ENCODE data around the gene CRYAB. TPM values are rescaled to one million over a fixed set of nuclear protein-coding genes. Genes with fewer than 3 reads are reported as not detected.

Gene CRYAB
- total RNA-seq, 1 donor from 2014 or later, result 0.45 TPM

DNA sequence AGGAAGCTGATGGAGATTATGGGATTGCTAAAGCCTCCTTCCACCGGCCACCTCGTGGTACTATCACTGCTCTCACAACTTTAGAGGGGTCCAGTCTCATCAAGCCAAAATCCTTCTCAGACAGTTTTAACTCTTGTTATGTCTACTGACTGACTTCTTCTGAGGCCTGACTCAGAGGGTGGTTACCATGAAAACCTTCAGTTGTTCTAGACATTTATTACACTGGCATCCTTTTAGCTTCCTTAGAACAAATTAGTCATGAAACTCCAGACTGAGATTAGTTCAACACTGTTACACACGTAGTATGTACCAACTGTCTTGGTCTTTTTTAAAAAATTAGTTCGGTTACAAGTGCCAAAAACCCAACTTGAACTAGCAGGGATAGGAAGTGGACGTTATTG lies 33.1 kb upstream of the CRYAB start:
- H3K4me1 Mint-ChIP-seq, result peaks cover 5% of the 10 kb centered on the region
- Histone ChIP-seq H2AFZ (replicated peaks) (no peak overlapping the region), H3K27ac (no peak overlapping the region), H3K9ac (no peak overlapping the region), H3K4me3 (no peak overlapping the region), H3K36me3 (no peaks in the 10 kb centered on the region), H3K79me2 (ENCODE audit: low read depth) (no peaks in the 10 kb centered on the region), H3K4me1 (peaks cover 9% of the 10 kb centered on the region), H3K27me3 (no peaks in the 10 kb centered on the region), H4K20me1 (ENCODE audit: low read depth) (no peaks in the 10 kb centered on the region), H3F3A (ENCODE audit: low read depth) (peaks cover 11% of the 10 kb centered on the region), H3K4me2 (no peak overlapping the region), H3K9me3 (ENCODE audit: low read depth) (no peaks in the 10 kb centered on the region)
- H3K27ac Mint-ChIP-seq, result no peak overlapping the region
- peaks cover 12% of the 10 kb centered on the region for H3K36me3 Mint-ChIP-seq
- H3K4me3 Mint-ChIP-seq, result no peak overlapping the region
- TF ChIP-seq CTCF (IDR thresholded peaks at IDR 0.05), result no peak
- TF ChIP-seq EZH2phosphoT487 (IDR thresholded peaks at IDR 0.05), result no peak
- TF ChIP-seq EZH2 (IDR thresholded peaks at IDR 0.05), result no peak
- no peaks in the 10 kb centered on the region for H3K9me3 Mint-ChIP-seq
- no peak for DNase-seq (ENCODE audit: low spot score)
- peaks cover 4% of the 10 kb centered on the region for H3K27me3 Mint-ChIP-seq (ENCODE audit: insufficient read depth, low read depth)

DNA sequence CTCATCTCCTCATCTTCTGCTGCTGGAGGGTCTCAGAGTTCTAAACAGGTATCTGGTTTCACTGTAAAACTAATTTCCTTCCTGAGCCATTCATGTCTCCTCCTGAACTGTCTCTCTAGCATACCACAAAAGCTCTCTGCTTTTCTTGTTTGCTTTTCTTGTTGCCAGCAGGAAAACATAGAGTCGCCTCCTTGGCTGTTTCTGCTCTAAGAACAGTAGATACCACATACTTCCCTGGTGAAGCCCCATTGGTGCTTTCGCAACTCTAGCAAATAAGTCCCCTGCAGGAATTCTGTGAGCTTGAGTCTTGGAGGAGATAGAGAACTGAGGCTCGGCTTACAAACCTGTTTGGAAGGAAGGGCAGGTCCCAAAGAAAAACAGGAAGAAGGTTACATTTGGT lies 32.6 kb upstream of the CRYAB start:
- no peaks in the 10 kb centered on the region for H3K9me3 Mint-ChIP-seq
- Histone ChIP-seq H3K4me1 (peaks cover 12% of the 10 kb centered on the region), H3F3A (ENCODE audit: low read depth) (peaks cover 11% of the 10 kb centered on the region), H3K79me2 (ENCODE audit: low read depth) (no peaks in the 10 kb centered on the region), H2AFZ (replicated peaks) (no peak overlapping the region), H3K9me3 (ENCODE audit: low read depth) (no peaks in the 10 kb centered on the region), H3K27ac (peak overlapping the region; percentile 7), H3K9ac (no peak overlapping the region), H3K36me3 (no peaks in the 10 kb centered on the region), H4K20me1 (ENCODE audit: low read depth) (no peaks in the 10 kb centered on the region), H3K27me3 (no peaks in the 10 kb centered on the region), H3K4me2 (peak overlapping the region; percentile 30), H3K4me3 (no peak overlapping the region)
- H3K4me3 Mint-ChIP-seq, result no peak overlapping the region
- H3K36me3 Mint-ChIP-seq, result peaks cover 12% of the 10 kb centered on the region
- DNase-seq (ENCODE audit: low spot score), result no peak
- H3K27ac Mint-ChIP-seq, result no peak overlapping the region
- TF ChIP-seq EZH2phosphoT487 (IDR thresholded peaks at IDR 0.05) (no peak), CTCF (IDR thresholded peaks at IDR 0.05) (no peak), EZH2 (IDR thresholded peaks at IDR 0.05) (no peak)
- peaks cover 4% of the 10 kb centered on the region for H3K27me3 Mint-ChIP-seq (ENCODE audit: insufficient read depth, low read depth)
- H3K4me1 Mint-ChIP-seq, result peaks cover 8% of the 10 kb centered on the region

GRCh38 chr11:111942829-111943228 lies 31.3 kb upstream of the CRYAB start:
- H3K9me3 ChIP-seq (ENCODE audit: low read depth), result no peaks in the 10 kb centered on the region
- no peak overlapping the region for H3K4me2 ChIP-seq
- H3K27me3 ChIP-seq, result no peaks in the 10 kb centered on the region
- Mint-ChIP-seq H3K27ac (no peak overlapping the region), H3K9me3 (no peaks in the 10 kb centered on the region), H3K4me1 (peaks cover 21% of the 10 kb centered on the region), H3K36me3 (peaks cover 12% of the 10 kb centered on the region), H3K4me3 (no peak overlapping the region), H3K27me3 (ENCODE audit: insufficient read depth, low read depth) (peaks cover 2% of the 10 kb centered on the region)
- peaks cover 21% of the 10 kb centered on the region for H3F3A ChIP-seq (ENCODE audit: low read depth)
- no peak overlapping the region for H2AFZ ChIP-seq (replicated peaks)
- no peak overlapping the region for H3K9ac ChIP-seq
- H4K20me1 ChIP-seq (ENCODE audit: low read depth), result no peaks in the 10 kb centered on the region
- DNase-seq (ENCODE audit: low spot score), result no peak
- H3K36me3 ChIP-seq, result no peaks in the 10 kb centered on the region
- no peak overlapping the region for H3K4me3 ChIP-seq
- TF ChIP-seq CTCF (IDR thresholded peaks at IDR 0.05) (no peak), EZH2 (IDR thresholded peaks at IDR 0.05) (no peak), EZH2phosphoT487 (IDR thresholded peaks at IDR 0.05) (no peak)
- H3K27ac ChIP-seq, result no peak overlapping the region
- no peaks in the 10 kb centered on the region for H3K79me2 ChIP-seq (ENCODE audit: low read depth)
- peaks cover 25% of the 10 kb centered on the region for H3K4me1 ChIP-seq
